HCT116 (cell line): ENCODE results near the gene CAMKK1.

Experiments
- EZH2 ChIP-seq: fragments of 200-600 bp; sonication (generic); IDR thresholded peaks from 2 replicates; pipeline ENCODE4 v1.6.1; 2017; ENCODE audit warnings: antibody characterized with exemption, mixed run types
- SP1 ChIP-seq: IDR thresholded peaks from 2 replicates; pipeline ENCODE4 v1.6.1; 2012; ENCODE audit warnings: low read depth

DNA sequence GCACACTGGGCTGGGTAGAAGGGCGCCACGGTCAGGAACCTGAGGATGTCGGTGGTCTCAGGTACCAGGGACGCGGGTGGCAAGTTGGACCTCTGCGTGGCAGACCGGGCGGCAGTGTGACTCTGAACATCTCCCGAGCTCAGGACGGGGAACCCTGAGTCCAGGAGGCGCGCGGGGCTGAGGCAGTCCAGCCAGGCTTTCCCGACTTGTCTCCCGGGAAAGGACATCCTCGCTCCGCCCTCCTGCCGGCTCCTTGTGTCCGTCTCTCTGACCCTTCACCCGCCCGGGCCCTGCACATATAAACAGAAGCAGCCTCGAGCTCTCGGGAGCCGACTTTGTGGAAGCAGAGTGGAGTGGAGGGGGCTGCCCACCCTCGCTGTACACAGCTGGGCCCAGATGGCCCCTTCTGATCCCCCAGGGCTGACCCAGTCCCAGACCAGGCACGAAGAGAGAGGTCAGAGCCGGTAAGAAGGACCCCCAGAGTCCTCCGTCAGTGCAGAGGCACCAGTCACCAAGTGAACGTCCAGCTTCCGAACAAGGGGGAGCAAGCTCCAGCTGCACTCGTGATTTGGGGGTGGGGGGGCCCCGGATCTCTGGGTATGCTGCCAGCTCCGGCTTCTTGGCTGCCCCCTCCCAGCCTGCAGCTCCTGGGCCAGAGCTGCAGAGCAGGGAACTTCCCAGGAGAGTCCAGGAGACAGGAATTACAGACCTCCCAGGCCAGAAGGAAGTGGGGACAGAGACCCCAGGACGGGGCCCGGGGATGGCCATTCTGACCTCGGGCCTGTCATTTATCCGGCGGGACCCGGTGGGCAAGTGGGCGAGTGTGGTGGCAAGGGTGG lies 31.9 kb upstream of the CAMKK1 start:
- TF ChIP-seq EZH2 (no peak), SP1 (no peak)
